Lung microvascular endothelial cell (primary cell): ENCODE data around the gene TMEM255B. TPM values are rescaled to one million over a fixed set of nuclear protein-coding genes. Genes with fewer than 3 reads are reported as not detected.
"Not testable (repeated sequence)": the region's sequence is repeated elsewhere in the genome, so short reads cannot be mapped to it uniquely, and the experiment has no call there.

Experiments used
- DNase-seq, 2 donors: peaks; one replicate each; pipeline versions ENCODE4 v3.0.0 to v3.0.0-alpha.2; 2010; ENCODE audit warnings: low read depth in 2 of 2
- total RNA-seq: library from RNA; depleted of rRNA; stranded (reverse); fragments of >200 nt; gene quantifications from 2 replicates; pipeline ENCODE4 v1.2.1, GENCODE V29; 2014

Gene TMEM255B
- total RNA-seq, 1 donor from 2014 or later = 55.8 TPM

GRCh38 chr13:113832631-113833030 is 73.6 kb downstream of the TMEM255B start:
- no peak for DNase-seq

GRCh38 chr13:113833111-113833830 is 74.2 kb downstream of the TMEM255B start:
- DNase-seq = no peak

- not testable (repeated sequence) for DNase-seq
These were observed 75.0 kb downstream of the TMEM255B start for GRCh38 chr13:113834006-113834405.

GRCh38 chr13:113834496-113835200 is 75.6 kb downstream of the TMEM255B start:
- DNase-seq = no peak

GRCh38 chr13:113835461-113836270 is 76.6 kb downstream of the TMEM255B start:
- no peak for DNase-seq

GRCh38 chr13:113836768-113837559 is 77.9 kb downstream of the TMEM255B start:
- DNase-seq = peak; percentile 77 to 79

- DNase-seq = peak; percentile 94 to 96
These were observed 78.7 kb downstream of the TMEM255B start for GRCh38 chr13:113837560-113838355.

- no peak for DNase-seq
These were observed 79.7 kb downstream of the TMEM255B start for GRCh38 chr13:113838711-113839201.

GRCh38 chr13:113839536-113840204 is 80.6 kb downstream of the TMEM255B start:
- DNase-seq = no peak

GRCh38 chr13:113840541-113841352 is 81.7 kb downstream of the TMEM255B start:
- no peak for DNase-seq

GRCh38 chr13:113841353-113841650 is 82.3 kb downstream of the TMEM255B start:
- no peak for DNase-seq

GRCh38 chr13:113842336-113843062 is 83.5 kb downstream of the TMEM255B start:
- DNase-seq = no peak

- no peak for DNase-seq
These were observed 84.1 kb downstream of the TMEM255B start for GRCh38 chr13:113843063-113843654.

- DNase-seq = no peak
These were observed 85.0 kb downstream of the TMEM255B start for GRCh38 chr13:113843864-113844556.

- no peak for DNase-seq
These were observed 86.0 kb downstream of the TMEM255B start for GRCh38 chr13:113845055-113845454.

- peak in 1 of 2 donors; percentile 59 for DNase-seq
These were observed 87.0 kb downstream of the TMEM255B start for GRCh38 chr13:113845723-113846635.
